Measurements from ENCODE around the gene IL17B. TPM values are rescaled to one million over a fixed set of nuclear protein-coding genes. Genes with fewer than 3 reads are reported as not detected.

The IL17B gene
- total RNA-seq, 1 donor from 2014 or later = not detected

DNA sequence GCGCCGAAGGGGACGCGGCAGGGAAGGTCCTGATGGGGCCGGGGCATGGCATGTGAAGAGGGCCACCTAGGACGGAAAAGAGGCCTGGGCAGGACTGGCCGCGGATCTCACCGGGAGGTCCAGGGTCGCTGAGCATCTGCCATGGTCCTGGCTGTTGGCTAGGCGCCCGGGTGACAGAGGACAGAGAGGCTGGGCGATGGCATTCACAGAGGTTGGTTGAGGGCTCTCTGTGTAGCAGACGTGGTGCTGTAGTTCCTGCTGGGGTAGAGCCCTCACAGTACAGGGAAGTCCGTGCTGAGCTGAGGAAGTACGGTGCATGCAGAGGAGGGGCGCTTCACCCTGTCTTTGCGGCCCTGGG, 20.8 kb downstream of the IL17B start:
- Mint-ChIP-seq H3K9me3 (no peaks in the 10 kb centered on the region), H3K27me3 (ENCODE audit: low read depth) (no peaks in the 10 kb centered on the region), H3K4me3 (peak overlapping the region; percentile 83), H3K36me3 (peaks cover 8% of the 10 kb centered on the region), H3K27ac (no peak overlapping the region), H3K4me1 (peaks cover 10% of the 10 kb centered on the region)
- DNase-seq (ENCODE audit: low spot score in 2 of 2, unreplicated experiment in 2 of 2) = no peak
- TF ChIP-seq, protein P1, sequence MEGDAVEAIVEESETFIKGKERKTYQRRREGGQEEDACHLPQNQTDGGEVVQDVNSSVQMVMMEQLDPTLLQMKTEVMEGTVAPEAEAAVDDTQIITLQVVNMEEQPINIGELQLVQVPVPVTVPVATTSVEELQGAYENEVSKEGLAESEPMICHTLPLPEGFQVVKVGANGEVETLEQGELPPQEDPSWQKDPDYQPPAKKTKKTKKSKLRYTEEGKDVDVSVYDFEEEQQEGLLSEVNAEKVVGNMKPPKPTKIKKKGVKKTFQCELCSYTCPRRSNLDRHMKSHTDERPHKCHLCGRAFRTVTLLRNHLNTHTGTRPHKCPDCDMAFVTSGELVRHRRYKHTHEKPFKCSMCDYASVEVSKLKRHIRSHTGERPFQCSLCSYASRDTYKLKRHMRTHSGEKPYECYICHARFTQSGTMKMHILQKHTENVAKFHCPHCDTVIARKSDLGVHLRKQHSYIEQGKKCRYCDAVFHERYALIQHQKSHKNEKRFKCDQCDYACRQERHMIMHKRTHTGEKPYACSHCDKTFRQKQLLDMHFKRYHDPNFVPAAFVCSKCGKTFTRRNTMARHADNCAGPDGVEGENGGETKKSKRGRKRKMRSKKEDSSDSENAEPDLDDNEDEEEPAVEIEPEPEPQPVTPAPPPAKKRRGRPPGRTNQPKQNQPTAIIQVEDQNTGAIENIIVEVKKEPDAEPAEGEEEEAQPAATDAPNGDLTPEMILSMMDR (IDR thresholded peaks at IDR 0.05; ENCODE audit: unreplicated experiment) = no peak

DNA sequence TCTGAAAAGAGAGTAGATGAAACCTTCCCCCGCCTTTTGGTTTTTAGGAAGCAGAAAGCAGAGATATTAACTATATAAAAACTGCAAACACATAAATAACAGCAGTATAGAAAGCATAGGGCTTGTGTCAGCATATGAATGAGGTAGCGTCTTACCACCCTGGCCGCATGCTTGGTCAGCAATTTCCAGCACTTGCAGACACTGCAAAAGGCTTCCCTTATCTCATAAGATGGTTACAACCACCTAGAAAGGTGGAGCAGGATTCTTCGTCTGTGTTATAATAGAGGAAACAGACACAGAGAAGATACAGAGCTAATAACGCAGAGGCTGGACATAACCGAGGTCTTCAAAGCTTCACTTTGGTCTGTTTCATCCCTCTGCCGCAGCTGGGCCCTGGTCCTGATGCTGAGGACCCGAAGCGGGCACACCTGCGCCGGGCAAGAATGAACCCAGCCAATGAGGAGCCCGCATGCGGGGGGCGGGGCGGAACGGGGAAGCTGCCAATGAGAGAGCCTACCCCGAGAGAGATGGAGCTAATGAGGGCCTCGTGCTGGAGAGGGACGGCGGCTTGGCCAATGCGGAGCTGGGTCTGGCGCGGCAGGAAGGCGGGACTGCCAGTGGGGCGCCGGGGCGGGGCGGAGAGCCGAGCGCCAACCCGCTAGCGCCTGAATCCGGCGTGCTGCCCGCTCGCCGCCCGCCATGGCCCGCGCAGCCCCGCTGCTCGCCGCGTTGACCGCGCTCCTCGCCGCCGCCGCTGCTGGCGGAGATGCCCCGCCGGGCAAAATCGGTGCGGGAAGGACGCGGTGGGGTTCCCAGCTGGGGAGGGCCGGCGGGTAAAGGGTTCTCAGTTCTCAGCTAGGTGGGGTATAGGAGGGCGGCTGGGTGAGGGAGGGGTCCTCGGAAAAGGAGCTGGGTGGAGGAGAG, 21.5 kb downstream of the IL17B start, which contains the start of gene PCYOX1L:
Gene PCYOX1L (plus strand): TSS at position 677 of the 924 bp plus-strand sequence. CDS start 23 bp downstream, at position 700.
- TF ChIP-seq, protein P1 (IDR thresholded peaks at IDR 0.05; ENCODE audit: unreplicated experiment) = no peak
- Mint-ChIP-seq H3K4me3 (peak within 1 kb of the TSS; percentile 83), H3K27me3 (ENCODE audit: low read depth) (no peaks in the 10 kb centered on the region), H3K36me3 (peaks cover 8% of the 10 kb centered on the region), H3K4me1 (peaks cover 10% of the 10 kb centered on the region), H3K9me3 (no peaks in the 10 kb centered on the region), H3K27ac (peak within 1 kb of the TSS; percentile 25)
- peak; percentile 87 to 88 for DNase-seq (ENCODE audit: low spot score in 2 of 2, unreplicated experiment in 2 of 2)

DNA sequence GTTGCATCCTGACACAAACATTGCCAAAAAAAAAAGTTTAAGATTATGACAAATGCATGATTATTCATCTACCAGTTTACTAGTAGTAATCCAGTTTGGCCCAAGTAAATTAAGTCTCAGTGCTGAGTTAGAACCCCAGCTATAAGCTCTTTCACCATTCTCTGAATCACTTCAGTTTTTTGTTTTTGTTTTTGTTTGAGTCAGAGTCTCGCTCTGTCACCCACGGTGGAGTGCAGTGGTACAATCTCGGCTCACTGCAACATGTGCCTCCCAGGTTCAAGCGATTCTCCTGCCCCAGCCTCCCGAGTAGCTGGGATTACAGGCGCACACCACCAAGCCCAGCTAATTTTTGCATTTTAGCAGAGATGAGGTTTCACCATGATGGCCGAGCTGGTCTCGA, 22.7 kb downstream of the IL17B start:
- H3K36me3 Mint-ChIP-seq = peaks cover 16% of the 10 kb centered on the region
- H3K4me3 Mint-ChIP-seq = no peak overlapping the region
- DNase-seq (ENCODE audit: low spot score in 2 of 2, unreplicated experiment in 2 of 2) = no peak
- H3K9me3 Mint-ChIP-seq = no peaks in the 10 kb centered on the region
- no peak overlapping the region for H3K27ac Mint-ChIP-seq
- H3K27me3 Mint-ChIP-seq (ENCODE audit: low read depth) = no peaks in the 10 kb centered on the region
- peaks cover 10% of the 10 kb centered on the region for H3K4me1 Mint-ChIP-seq
- TF ChIP-seq, protein P1 (IDR thresholded peaks at IDR 0.05; ENCODE audit: unreplicated experiment) = no peak

DNA sequence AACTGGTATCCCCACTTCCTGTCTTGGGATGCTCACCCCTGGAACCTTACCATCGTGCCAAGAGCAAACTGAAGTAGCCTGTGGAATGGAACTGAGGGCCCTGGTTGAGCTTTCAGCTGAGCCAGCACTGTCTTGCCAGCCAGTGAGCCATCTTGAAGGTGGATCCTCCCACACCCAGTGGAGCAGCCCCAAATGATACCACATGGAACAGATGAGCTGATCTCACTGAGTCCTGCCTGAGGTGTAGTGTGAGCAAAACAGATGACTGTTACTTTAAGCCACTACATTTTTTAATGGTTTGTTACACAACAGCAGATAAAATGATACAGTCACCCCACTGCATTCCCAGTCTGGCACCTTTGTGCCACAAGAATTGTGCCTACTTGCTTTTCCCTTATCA, 23.4 kb downstream of the IL17B start:
- Mint-ChIP-seq H3K27ac (no peak overlapping the region), H3K4me3 (no peak overlapping the region), H3K27me3 (ENCODE audit: low read depth) (no peaks in the 10 kb centered on the region), H3K36me3 (peaks cover 21% of the 10 kb centered on the region), H3K4me1 (peaks cover 10% of the 10 kb centered on the region), H3K9me3 (no peaks in the 10 kb centered on the region)
- TF ChIP-seq, protein P1 (IDR thresholded peaks at IDR 0.05; ENCODE audit: unreplicated experiment) = no peak
- DNase-seq (ENCODE audit: low spot score in 2 of 2, unreplicated experiment in 2 of 2) = no peak

DNA sequence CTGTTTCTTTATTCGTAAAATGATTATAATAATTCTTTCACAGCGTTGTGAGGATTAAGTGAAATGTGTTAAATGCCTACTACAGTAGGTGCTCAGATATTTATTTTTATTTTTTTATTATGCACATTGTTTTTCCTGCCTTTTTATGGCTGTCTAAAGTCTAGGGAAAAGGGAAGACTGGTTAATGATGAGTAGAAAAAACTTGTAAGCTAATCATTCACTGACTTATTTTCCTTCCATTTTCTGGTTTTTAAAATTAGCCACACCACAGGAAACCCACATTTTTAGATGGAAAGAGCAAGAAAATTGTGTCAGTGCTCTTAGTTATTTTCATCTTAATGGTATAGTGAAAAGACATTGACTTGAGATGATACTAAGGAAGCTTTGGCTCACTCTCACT, 25.2 kb downstream of the IL17B start:
- TF ChIP-seq, protein P1 (IDR thresholded peaks at IDR 0.05; ENCODE audit: unreplicated experiment) = no peak
- Mint-ChIP-seq H3K4me1 (peaks cover 10% of the 10 kb centered on the region), H3K27ac (no peak overlapping the region), H3K9me3 (no peaks in the 10 kb centered on the region), H3K4me3 (no peak overlapping the region), H3K36me3 (peaks cover 34% of the 10 kb centered on the region), H3K27me3 (ENCODE audit: low read depth) (no peaks in the 10 kb centered on the region)
- DNase-seq (ENCODE audit: low spot score in 2 of 2, unreplicated experiment in 2 of 2) = no peak
